MCF 10A (cell line): ENCODE results near the gene SPATA3. TPM values are rescaled to one million over a fixed set of nuclear protein-coding genes. Genes with fewer than 3 reads are reported as not detected.

Source experiments
- BruUV-seq: library from RNA; stranded (reverse); fragments of 400-500 nt; replicated peaks from 2 replicates; lab custom pipeline; 2021; lab: Mats Ljungman, UMichigan
- CTCF ChIA-PET: fragments of 300-600 bp; sonication (Branson Sonifier 250); formaldehyde crosslinking; extraction: SDS; loops from one replicate; lab custom pipeline; 2021; ENCODE audit warnings: antibody characterized with exemption, inconsistent platforms; lab: Yijun Ruan, JAX
- POLR2A ChIA-PET: fragments of 300-600, 350-650 bp; sonication (Branson Sonifier 250); formaldehyde crosslinking; extraction: SDS; loops from one replicate; lab custom pipeline; 2020; ENCODE audit warnings: antibody characterized with exemption, inconsistent platforms; lab: Yijun Ruan, JAX
- DNase-seq: peaks from one replicate; pipeline ENCODE4 v3.0.0-alpha.2; 2018; ENCODE audit not compliant: unreplicated experiment
- H3K27ac Mint-ChIP-seq: one replicate; pipeline ENCODE4 v1.8.0; 2022; ENCODE audit warnings: mild to moderate bottlenecking, low read depth, mixed read lengths; ENCODE audit not compliant: unreplicated experiment
- H3K27me3 Mint-ChIP-seq: one replicate; pipeline ENCODE4 v1.8.0; 2022; ENCODE audit warnings: mixed read lengths; ENCODE audit not compliant: insufficient read depth, unreplicated experiment
- H3K36me3 Mint-ChIP-seq: one replicate; pipeline ENCODE4 v1.8.0; 2022; ENCODE audit warnings: mild to moderate bottlenecking, moderate library complexity, mixed read lengths; ENCODE audit not compliant: insufficient read depth, unreplicated experiment
- H3K4me1 Mint-ChIP-seq: one replicate; pipeline ENCODE4 v1.8.0; 2022; ENCODE audit warnings: mixed read lengths; ENCODE audit not compliant: insufficient read depth, unreplicated experiment
- H3K4me3 Mint-ChIP-seq: one replicate; pipeline ENCODE4 v1.8.0; 2022; ENCODE audit warnings: mild to moderate bottlenecking, moderate library complexity, mixed read lengths; ENCODE audit not compliant: unreplicated experiment
- H3K9me3 Mint-ChIP-seq: one replicate; pipeline ENCODE4 v1.8.0; 2022; ENCODE audit warnings: mixed read lengths; ENCODE audit not compliant: unreplicated experiment
- intact Hi-C: fragments of 100-400 bp; cut with micrococcal nuclease; formaldehyde crosslinking; loops from 2 replicates; pipeline ENCODE4 v1.14.1; 2022
- total RNA-seq: library from RNA; stranded (reverse); gene quantifications from 2 replicates; pipeline ENCODE4 v1.2.3, GENCODE V29; 2022
- TF ChIP-seq, protein P1 (sequence below): fragments of 200-600 bp; IDR thresholded peaks from one replicate; pipeline ENCODE4 v1.8.0; 2022; ENCODE audit warnings: antibody characterized with exemption, mild to moderate bottlenecking; ENCODE audit not compliant: unreplicated experiment

SPATA3 gene
- total RNA-seq, 1 experiment from 2014 or later = not detected

DNA sequence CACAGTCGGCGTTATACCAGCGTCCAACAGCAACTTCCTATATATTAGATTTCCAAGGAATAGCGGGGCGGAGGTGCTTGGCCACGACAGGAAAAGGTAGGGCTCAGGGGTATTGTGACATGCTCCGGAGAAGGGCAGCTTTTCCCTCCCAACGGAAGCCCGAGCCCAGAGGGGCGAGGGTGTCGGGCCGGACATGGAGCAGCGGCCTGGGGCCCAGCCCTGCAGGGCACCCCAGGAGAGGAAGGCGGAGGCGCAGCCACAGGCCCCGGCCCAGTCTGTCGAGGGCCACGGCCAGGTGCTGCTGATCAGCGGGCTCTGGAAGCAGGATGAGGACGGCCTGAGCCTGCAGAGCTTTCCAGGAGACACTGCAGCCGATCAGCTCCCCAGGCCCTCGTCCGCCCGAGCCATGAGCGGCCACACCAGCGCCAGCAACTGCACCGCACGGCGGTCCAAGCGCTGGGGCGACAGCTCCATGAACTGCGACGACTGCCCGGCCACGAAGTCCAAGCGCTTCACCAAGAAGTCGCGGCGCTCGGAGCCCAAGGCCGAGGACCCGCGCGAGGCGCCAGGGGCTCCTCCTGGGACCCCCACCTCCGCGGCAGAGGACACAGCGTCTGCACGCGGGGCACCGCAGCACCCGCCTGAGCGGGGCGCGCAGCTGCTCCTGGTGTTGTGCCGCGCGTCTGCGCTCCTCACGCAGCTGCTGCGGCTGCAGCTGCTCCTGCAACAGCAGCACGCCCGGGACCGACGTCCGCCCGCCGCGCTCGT is 5.6 kb upstream of the SPATA3 start:
- intact Hi-C loops = no loop called here
- H3K36me3 Mint-ChIP-seq = no peaks in the 10 kb centered on the region
- H3K4me3 Mint-ChIP-seq = no peak overlapping the region
- TF ChIP-seq, protein P1, sequence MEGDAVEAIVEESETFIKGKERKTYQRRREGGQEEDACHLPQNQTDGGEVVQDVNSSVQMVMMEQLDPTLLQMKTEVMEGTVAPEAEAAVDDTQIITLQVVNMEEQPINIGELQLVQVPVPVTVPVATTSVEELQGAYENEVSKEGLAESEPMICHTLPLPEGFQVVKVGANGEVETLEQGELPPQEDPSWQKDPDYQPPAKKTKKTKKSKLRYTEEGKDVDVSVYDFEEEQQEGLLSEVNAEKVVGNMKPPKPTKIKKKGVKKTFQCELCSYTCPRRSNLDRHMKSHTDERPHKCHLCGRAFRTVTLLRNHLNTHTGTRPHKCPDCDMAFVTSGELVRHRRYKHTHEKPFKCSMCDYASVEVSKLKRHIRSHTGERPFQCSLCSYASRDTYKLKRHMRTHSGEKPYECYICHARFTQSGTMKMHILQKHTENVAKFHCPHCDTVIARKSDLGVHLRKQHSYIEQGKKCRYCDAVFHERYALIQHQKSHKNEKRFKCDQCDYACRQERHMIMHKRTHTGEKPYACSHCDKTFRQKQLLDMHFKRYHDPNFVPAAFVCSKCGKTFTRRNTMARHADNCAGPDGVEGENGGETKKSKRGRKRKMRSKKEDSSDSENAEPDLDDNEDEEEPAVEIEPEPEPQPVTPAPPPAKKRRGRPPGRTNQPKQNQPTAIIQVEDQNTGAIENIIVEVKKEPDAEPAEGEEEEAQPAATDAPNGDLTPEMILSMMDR = no peak
- H3K4me1 Mint-ChIP-seq = no peaks in the 10 kb centered on the region
- POLR2A ChIA-PET = no interaction called here
- H3K9me3 Mint-ChIP-seq = no peaks in the 10 kb centered on the region
- no TSS peak for BruUV-seq
- H3K27me3 Mint-ChIP-seq = peaks cover 19% of the 10 kb centered on the region
- H3K27ac Mint-ChIP-seq = no peak overlapping the region
- no peak for DNase-seq
- CTCF ChIA-PET = no interaction called here

DNA sequence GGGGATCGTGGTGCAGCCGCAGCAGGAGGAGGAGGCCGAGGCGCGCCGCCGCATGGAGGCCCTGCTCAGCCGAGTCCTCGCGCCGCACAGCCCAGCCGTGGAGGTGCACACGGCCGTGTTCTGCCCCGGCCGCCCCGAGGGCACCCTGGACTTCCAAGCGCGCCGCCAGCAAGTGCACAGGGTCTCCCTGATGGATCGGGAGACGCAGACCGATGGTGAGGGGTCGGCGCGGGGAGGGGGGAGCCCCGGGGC is 5.1 kb upstream of the SPATA3 start:
- peaks cover 24% of the 10 kb centered on the region for H3K27me3 Mint-ChIP-seq
- no peak overlapping the region for H3K4me3 Mint-ChIP-seq
- no peaks in the 10 kb centered on the region for H3K9me3 Mint-ChIP-seq
- ChIA-PET CTCF (no interaction called here), POLR2A (no interaction called here)
- intact Hi-C loops = no loop called here
- no peak overlapping the region for H3K27ac Mint-ChIP-seq
- BruUV-seq = no TSS peak
- TF ChIP-seq, protein P1 = no peak
- H3K4me1 Mint-ChIP-seq = no peaks in the 10 kb centered on the region
- H3K36me3 Mint-ChIP-seq = no peaks in the 10 kb centered on the region
- DNase-seq = no peak

DNA sequence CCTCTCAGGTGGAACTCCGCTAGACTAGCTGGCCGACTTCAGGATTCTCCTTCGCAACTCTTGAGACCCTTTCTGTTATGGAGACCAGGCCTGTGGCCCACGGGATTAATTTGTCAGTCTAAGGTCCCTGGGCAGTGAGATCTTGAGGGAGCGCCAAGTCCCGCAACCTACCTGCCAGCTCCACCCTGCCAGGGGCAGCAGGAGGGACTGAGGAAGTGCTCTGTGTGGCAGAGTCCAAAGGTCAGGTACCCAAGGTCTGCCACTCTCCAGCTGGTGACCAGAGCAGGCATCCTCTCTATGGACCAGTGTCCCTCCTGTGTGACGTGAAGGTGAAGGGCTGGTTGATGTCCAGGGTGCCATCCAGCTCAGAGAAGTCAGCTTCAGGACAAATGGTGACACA is 4.3 kb upstream of the SPATA3 start:
- CTCF ChIA-PET = interaction anchor here (0.7 to 2.3 kb wide), 3 partner anchors 89 to 167 kb away, joined by 4 to 10 read pairs (median 7); no protein-coding TSS in a partner anchor
- TF ChIP-seq, protein P1 = no peak
- Mint-ChIP-seq H3K27ac (no peak overlapping the region), H3K4me1 (no peaks in the 10 kb centered on the region), H3K36me3 (no peaks in the 10 kb centered on the region), H3K9me3 (no peaks in the 10 kb centered on the region), H3K27me3 (peaks cover 30% of the 10 kb centered on the region), H3K4me3 (no peak overlapping the region)
- no peak for DNase-seq
- POLR2A ChIA-PET = no interaction called here
- intact Hi-C loops = no loop called here
- no TSS peak for BruUV-seq

DNA sequence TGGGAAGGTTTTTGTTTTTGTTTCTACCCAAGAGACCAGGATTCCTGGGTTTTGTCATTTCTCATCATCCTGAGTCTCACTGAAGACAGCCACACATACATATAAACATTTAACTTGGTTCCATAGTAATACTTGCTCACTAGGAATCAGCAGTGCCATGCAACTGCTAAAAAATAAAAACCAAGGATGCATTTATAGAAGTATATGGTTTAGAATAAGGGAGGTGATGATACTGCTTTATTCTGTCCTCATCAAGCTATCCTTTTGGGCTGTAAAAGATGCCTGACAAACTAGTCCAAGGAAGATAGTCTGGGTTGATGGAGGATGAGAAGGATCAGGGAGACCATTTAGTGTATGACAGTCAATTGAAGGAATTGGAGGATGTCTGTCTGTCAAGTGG is 740 bp downstream of the SPATA3 start:
- CTCF ChIA-PET = interaction anchor here (1.3 kb wide), 1 partner anchor 9 kb away, joined by 6 read pairs; no protein-coding TSS in a partner anchor
- intact Hi-C loops = no loop called here
- POLR2A ChIA-PET = no interaction called here
- Mint-ChIP-seq H3K4me3 (no peak overlapping the region), H3K9me3 (no peaks in the 10 kb centered on the region), H3K4me1 (no peaks in the 10 kb centered on the region), H3K27me3 (peaks cover 75% of the 10 kb centered on the region), H3K36me3 (no peaks in the 10 kb centered on the region), H3K27ac (no peak overlapping the region)
- TF ChIP-seq, protein P1 = no peak
- BruUV-seq = no TSS peak
- no peak for DNase-seq
